GM12875 (cell line): ENCODE measurements around the gene XAB2.
"Not testable (repeated sequence)": the region's sequence is repeated elsewhere in the genome, so short reads cannot be mapped to it uniquely, and the experiment has no call there.

ENCODE experiments used
- H3K4me3 ChIP-seq: one replicate; pipeline ENCODE4 v1.5.1; 2011; ENCODE audit warnings: low read depth, low read length, control low read depth
- CTCF ChIP-seq: IDR thresholded peaks from 2 replicates; pipeline ENCODE4 v1.5.1; 2011; ENCODE audit warnings: low read depth, mild to moderate bottlenecking, control low read depth, inconsistent platforms, low read length, moderate library complexity, borderline replicate concordance; ENCODE audit not compliant: insufficient read depth

XAB2 gene

GRCh38 chr19:7650148-7650547 is 20.8 kb upstream of the XAB2 start:
- no peak overlapping the region for H3K4me3 ChIP-seq
- TF ChIP-seq CTCF, result no peak

GRCh38 chr19:7648265-7649014 is 19.1 kb upstream of the XAB2 start:
- no peak overlapping the region for H3K4me3 ChIP-seq
- TF ChIP-seq CTCF, result no peak

GRCh38 chr19:7647156-7647555 is 17.8 kb upstream of the XAB2 start:
- no peak overlapping the region for H3K4me3 ChIP-seq
- no peak for TF ChIP-seq CTCF

GRCh38 chr19:7646426-7646700 is 17.0 kb upstream of the XAB2 start:
- no peak for TF ChIP-seq CTCF
- no peak overlapping the region for H3K4me3 ChIP-seq

- TF ChIP-seq CTCF, result no peak
- H3K4me3 ChIP-seq, result no peak overlapping the region
Measured at GRCh38 chr19:7645656-7646425, 16.5 kb upstream of the XAB2 start.

- no peak overlapping the region for H3K4me3 ChIP-seq
- no peak for TF ChIP-seq CTCF
Measured at GRCh38 chr19:7645163-7645562, 15.8 kb upstream of the XAB2 start.

- H3K4me3 ChIP-seq, result no peak overlapping the region
- no peak for TF ChIP-seq CTCF
Measured at GRCh38 chr19:7644550-7644877, 15.2 kb upstream of the XAB2 start.

GRCh38 chr19:7643629-7644549 is 14.5 kb upstream of the XAB2 start:
- not testable (repeated sequence) for H3K4me3 ChIP-seq
